K562 (cell line): Measurements from ENCODE around the gene B3GLCT. TPM values are rescaled to one million over a fixed set of nuclear protein-coding genes. Genes with fewer than 3 reads are reported as not detected.

ENCODE experiments used
- ATAC-seq: fragments of 200-7000 bp; cut with Tn5 transposase; 3 replicates; pipeline ENCODE4 v1.9.1; 2020; ENCODE audit warnings: moderate library complexity
- BruUV-seq: library from RNA; stranded (reverse); fragments of 400-500 nt; replicated peaks from 2 replicates; lab custom pipeline; 2021; lab: Mats Ljungman, UMichigan
- CTCF ChIA-PET: fragments of 300-600 bp; formaldehyde crosslinking; extraction: SDS; loops from one replicate; lab custom pipeline; 2021; ENCODE audit warnings: low intra/inter-chr PET ratio; lab: Yijun Ruan, JAX
- POLR2A ChIA-PET: fragments of 300-600, 350-650 bp; sonication (Branson Sonifier 250); formaldehyde crosslinking; extraction: SDS; loops from one replicate; lab custom pipeline; 2021; ENCODE audit warnings: antibody characterized with exemption, inconsistent platforms; lab: Yijun Ruan, JAX
- DNase-seq, 4 experiments: peaks; one replicate each; pipeline versions ENCODE4 v3.0.0 to v3.0.0-alpha.2; 2011 to 2018; ENCODE audit warnings: low spot score in 3 of 4, mixed read lengths in 3 of 4; ENCODE audit errors: extremely low read depth in 1 of 4
- FAIRE-seq: peaks from 2 replicates; lab custom pipeline; 2011; peaks lifted over from hg19 to GRCh38; lab: Jason Lieb, UNC
- H2AFZ ChIP-seq: 2 replicates; pipeline ENCODE4 v1.6.0; 2011; ENCODE audit warnings: low read depth, low read length, control low read depth, inconsistent platforms
- H3K27ac ChIP-seq: fragments of 200-600 bp; 3 replicates; pipeline ENCODE4 v1.8.0; 2011; ENCODE audit warnings: low read depth, mild to moderate bottlenecking, control low read depth, inconsistent platforms, low read length, moderate library complexity, mixed read lengths; ENCODE audit errors: extremely low read depth
- H3K27me3 ChIP-seq, 2 experiments: fragments of 300-600 bp in 1 of 2; 2 replicates in 1 of 2; 3 replicates in 1 of 2; pipeline versions ENCODE4 v1.6.0 to v1.8.0; 2011; ENCODE audit warnings: inconsistent platforms in 2 of 2, low read length in 2 of 2, mild to moderate bottlenecking in 1 of 2, mixed read lengths in 1 of 2, moderate library complexity in 1 of 2; ENCODE audit not compliant: control insufficient read depth in 2 of 2, insufficient read depth in 2 of 2
- H3K36me3 ChIP-seq: fragments of 300-600 bp; 3 replicates; pipeline ENCODE4 v1.8.0; 2011; ENCODE audit warnings: mild to moderate bottlenecking, low read length, inconsistent platforms; ENCODE audit not compliant: control insufficient read depth, insufficient read depth
- H3K4me1 ChIP-seq, 2 experiments: fragments of 200-600 bp in 1 of 2; replicated peaks in 1 of 2; 2 replicates in 1 of 2; 3 replicates in 1 of 2; pipeline versions ENCODE4 v1.5.1 to v1.8.0; 2011; ENCODE audit warnings: inconsistent platforms in 2 of 2, low read length in 2 of 2, mild to moderate bottlenecking in 1 of 2, mixed read lengths in 1 of 2, moderate library complexity in 1 of 2; ENCODE audit not compliant: control insufficient read depth in 2 of 2, insufficient read depth in 2 of 2
- H3K4me2 ChIP-seq: 2 replicates; pipeline ENCODE4 v1.6.1; 2011; ENCODE audit warnings: low read length, control low read depth, inconsistent platforms, mixed read lengths; ENCODE audit not compliant: insufficient read depth
- H3K4me3 ChIP-seq: fragments of 200-600 bp; sonication (generic), shearing (Covaris generic); 2 replicates; pipeline ENCODE4 v1.5.1; 2016; ENCODE audit warnings: control low read depth, inconsistent platforms
- H3K79me2 ChIP-seq: fragments of 200-600 bp; 3 replicates; pipeline ENCODE4 v1.8.0; 2011; ENCODE audit warnings: low read length, inconsistent platforms; ENCODE audit not compliant: control insufficient read depth, insufficient read depth
- H3K9ac ChIP-seq, 2 experiments: 2 replicates each; pipeline versions ENCODE4 v1.6.0 to v1.6.1; 2011; ENCODE audit warnings: low read depth in 2 of 2, low read length in 2 of 2, control low read depth in 1 of 2, inconsistent platforms in 1 of 2, mild to moderate bottlenecking in 1 of 2, mixed read lengths in 1 of 2; ENCODE audit not compliant: insufficient read depth in 1 of 2
- H3K9me1 ChIP-seq: one replicate; pipeline ENCODE4 v1.6.0; 2011; ENCODE audit warnings: inconsistent platforms, mild to moderate bottlenecking, low read length, moderate library complexity; ENCODE audit not compliant: control insufficient read depth, insufficient read depth
- H3K9me3 ChIP-seq: replicated peaks from 2 replicates; pipeline ENCODE4 v1.5.1; 2011; ENCODE audit warnings: low read depth, low read length, inconsistent platforms; ENCODE audit not compliant: control insufficient read depth, insufficient read depth
- H4K20me1 ChIP-seq: replicated peaks from 2 replicates; pipeline ENCODE4 v1.6.1; 2011; ENCODE audit warnings: low read length, inconsistent platforms, mixed read lengths; ENCODE audit not compliant: control insufficient read depth, insufficient read depth
- ARID3B ChIP-seq: fragments of 250-450 bp; sonication (Bioruptor Pico); IDR thresholded peaks from 2 replicates; pipeline ENCODE4 v1.4.0; 2020; ENCODE audit warnings: borderline replicate concordance
- ARID4B ChIP-seq: sonication (generic); formaldehyde crosslinking; IDR thresholded peaks from 2 replicates; pipeline ENCODE4 v1.8.0; 2022; ENCODE audit warnings: mild to moderate bottlenecking, missing genetic modification reagents
- BACH1 ChIP-seq: fragments of 200-800 bp; sonication (Bioruptor generic); IDR thresholded peaks from 2 replicates; pipeline ENCODE4 v1.6.1; 2016; ENCODE audit warnings: missing genetic modification characterization, missing compliant biosample characterization
- BRD4 ChIP-seq: fragments of 200-600 bp; sonication (generic); IDR thresholded peaks from 2 replicates; pipeline ENCODE4 v1.6.1; 2017; ENCODE audit warnings: inconsistent platforms
- POLR2G ChIP-seq: fragments of 200-400 bp; formaldehyde crosslinking; IDR thresholded peaks from 2 replicates; pipeline ENCODE4 v1.6.1; 2017; ENCODE audit warnings: low read depth, mild to moderate bottlenecking, antibody characterized with exemption, low read length, moderate library complexity
- ZBTB12 ChIP-seq: fragments of 250-450 bp; sonication (Bioruptor Pico); IDR thresholded peaks from 2 replicates; pipeline ENCODE4 v1.4.0; 2020
- ZKSCAN1 ChIP-seq: fragments of 150-350 bp; IDR thresholded peaks from 2 replicates; pipeline ENCODE4 v1.6.1; 2016; ENCODE audit warnings: low read depth, low read length
- ZNF12 ChIP-seq: sonication (generic); formaldehyde crosslinking; IDR thresholded peaks from 2 replicates; pipeline ENCODE4 v1.4.0; 2020; ENCODE audit warnings: mild to moderate bottlenecking, missing genetic modification reagents
- ZNF165 ChIP-seq: fragments of 250-450 bp; sonication (Bioruptor Pico); IDR thresholded peaks from 2 replicates; pipeline ENCODE4 v1.4.0; 2020; ENCODE audit warnings: borderline replicate concordance
- ZNF830 ChIP-seq: fragments of 250-450 bp; sonication (Bioruptor Pico); IDR thresholded peaks from 2 replicates; pipeline ENCODE4 v1.5.0; 2021; ENCODE audit warnings: mild to moderate bottlenecking
- WGBS: fragments of 100-300 bp; shearing (Covaris generic); methylation state at CpG from one replicate; pipeline ENCODE4 v1.1.6; 2016; ENCODE audit warnings: low coverage, mixed read lengths; ENCODE audit not compliant: insufficient coverage; ENCODE audit errors: missing lambda C conversion rate; 5-methylcytosine and 5-hydroxymethylcytosine counted together
- in situ Hi-C: fragments of 300-500 bp; cut with MboI; formaldehyde crosslinking; loops from 4 replicates; pipeline ENCODE4 v1.15.0; 2018; ENCODE audit warnings: inconsistent platforms, mixed read lengths
- intact Hi-C: fragments of 100-400 bp; cut with micrococcal nuclease; formaldehyde crosslinking; loops from 2 replicates; pipeline ENCODE4 v1.14.2; 2022
- polyA plus RNA-seq, 8 experiments: library from polyadenylated mRNA; depleted of rRNA in 4 of 8; stranded (reverse) in 5 of 8; unstranded in 3 of 8; fragments of >200 nt; fragmentation: Nextera tagmentation in 2 of 8; fragmentation: Illumina TruSeq in 1 of 8; extraction: Ambion mirVana in 2 of 8; extraction: Trizol in 1 of 8; gene quantifications; 2 replicates each; pipeline versions ENCODE4 v1.2.1 to v1.2.3, GENCODE V29; 2011 to 2014; ENCODE audit warnings: inconsistent platforms in 1 of 8, missing spikeins in 1 of 8
- total RNA-seq, 7 experiments: library from RNA; depleted of rRNA in 6 of 7; stranded (reverse); fragments of >200 nt in 6 of 7; fragmentation: Illumina TruSeq in 2 of 7; extraction: Trizol in 2 of 7; gene quantifications; 2 replicates each; pipeline versions ENCODE4 v1.2.1 to v1.2.3, GENCODE V29; 2011 to 2021; ENCODE audit warnings: low replicate concordance in 1 of 7
- TF ChIP-seq, protein P1 (sequence below): fragments of 250-450 bp; sonication (Bioruptor Pico); IDR thresholded peaks from 2 replicates; pipeline ENCODE4 v1.5.0; 2021; ENCODE audit warnings: mild to moderate bottlenecking, moderate library complexity

Gene B3GLCT
- total and polyA plus RNA-seq, 9 of the 15 experiments (the other 6 are each of a cell fraction or from before 2014, with no cell fraction given), result 1.1 to 5.1 (median 2.9) TPM

DNA sequence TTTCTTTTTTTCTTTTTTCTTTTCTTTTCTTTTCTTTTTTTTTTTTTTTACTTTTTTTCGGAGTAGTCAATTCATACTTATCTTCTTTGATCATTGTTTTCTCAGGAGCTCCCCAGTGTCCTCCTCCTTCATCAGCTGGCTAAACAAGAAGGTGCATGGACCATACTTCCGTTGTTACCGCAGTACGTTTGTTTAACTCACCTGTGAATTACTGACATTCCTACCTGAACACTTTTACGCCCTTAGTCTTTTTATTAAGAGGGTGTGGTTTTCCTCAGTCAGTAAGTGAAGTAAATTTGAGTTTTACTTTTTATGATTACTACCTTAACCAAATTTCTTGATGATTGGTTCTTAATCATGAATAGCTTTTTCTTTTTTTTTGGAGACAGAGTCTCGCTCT, 47.1 kb downstream of the B3GLCT start:
- no peak overlapping the region for H3K27ac ChIP-seq
- FAIRE-seq (no peak), DNase-seq (no peak), ATAC-seq (no peak)
- ChIA-PET POLR2A (no interaction called here), CTCF (no interaction called here)
- H3K27me3 ChIP-seq, result no peaks in the 10 kb centered on the region
- H3K9me3 ChIP-seq, result no peaks in the 10 kb centered on the region
- H3K4me1 ChIP-seq, result no peaks in the 10 kb centered on the region
- H2AFZ ChIP-seq, result no peak overlapping the region
- 64% methylated on average over 6 of the region's 6 CpGs for WGBS
- no peak overlapping the region for H3K9ac ChIP-seq
- H3K9me1 ChIP-seq, result no peaks in the 10 kb centered on the region
- H3K4me2 ChIP-seq, result no peak overlapping the region
- H3K79me2 ChIP-seq, result no peaks in the 10 kb centered on the region
- intact Hi-C loops, result no loop called here
- in situ Hi-C loops, result loop anchor here (25.0 kb wide), 1 partner anchor 490 kb away; the partner anchor contains the start of gene RXFP2
- TF ChIP-seq ZBTB12 (no peak), BRD4 (no peak), ZKSCAN1 (no peak), ZNF12 (CRISPR knock-in tag) (no peak), ARID3B (CRISPR knock-in tag) (no peak), ARID4B (no peak), BACH1 (no peak), POLR2G (no peak), ZNF830 (CRISPR knock-in tag) (no peak), ZNF165 (CRISPR knock-in tag) (no peak)
- TF ChIP-seq, protein P1, sequence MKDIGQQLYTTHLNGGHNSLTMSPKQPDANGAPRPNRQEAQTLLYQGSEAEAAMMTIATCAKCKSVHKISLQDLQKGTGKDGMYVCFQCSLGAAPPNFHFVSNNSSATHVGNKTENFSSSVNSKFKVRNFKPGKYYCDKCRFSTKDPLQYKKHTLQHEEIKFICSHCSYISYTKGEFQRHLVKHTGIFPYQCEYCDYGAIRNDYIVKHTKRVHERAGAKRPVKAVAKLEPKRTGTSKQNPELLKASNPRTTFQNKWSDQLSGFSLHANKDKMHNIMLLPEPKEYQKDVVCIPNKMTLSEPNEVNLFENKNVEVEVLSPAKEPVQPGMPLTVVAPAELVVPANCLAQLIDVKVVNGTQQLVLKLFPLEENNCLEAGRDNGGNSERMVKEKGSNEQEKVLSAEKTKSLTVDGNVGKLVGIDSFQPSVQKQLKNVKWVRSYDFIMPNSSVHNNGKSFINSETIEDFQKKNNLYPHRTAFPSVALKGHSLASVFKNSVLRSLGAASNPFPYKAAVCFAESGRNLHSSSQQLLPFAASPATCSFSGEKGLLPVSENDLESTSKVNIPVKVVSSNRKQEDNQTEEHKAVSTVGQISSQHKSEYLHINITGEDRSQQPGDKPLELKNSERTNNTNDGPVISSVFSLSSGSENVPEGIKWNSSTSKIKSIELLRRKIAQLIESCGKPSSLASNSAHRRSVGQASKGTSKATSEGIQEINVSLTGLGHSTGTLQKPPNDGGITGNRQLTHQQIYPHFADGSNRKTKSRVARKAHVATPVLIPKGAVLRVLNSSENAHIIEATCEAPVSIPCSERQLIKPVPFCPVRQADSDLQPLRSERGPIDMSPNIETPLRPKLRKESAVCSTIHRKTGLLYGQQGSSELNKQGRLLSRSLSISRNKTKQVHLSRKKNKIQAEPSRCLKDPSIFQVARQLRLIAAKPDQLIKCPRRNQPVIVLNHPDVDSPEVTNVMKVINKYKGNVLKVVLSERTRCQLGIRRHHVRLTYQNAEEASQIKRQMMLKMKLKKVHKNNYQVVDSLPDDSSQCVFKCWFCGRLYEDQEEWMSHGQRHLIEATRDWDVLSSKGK (CRISPR knock-in tag), result no peak
- no peak overlapping the region for H3K4me3 ChIP-seq
- H4K20me1 ChIP-seq, result no peaks in the 10 kb centered on the region
- no TSS peak for BruUV-seq
- H3K36me3 ChIP-seq, result no peaks in the 10 kb centered on the region
